Measurements from ENCODE around the gene RASSF6. TPM values are rescaled to one million over a fixed set of nuclear protein-coding genes. Genes with fewer than 3 reads are reported as not detected.
A peak's percentile ranks its signal among the peaks of the same experiment; 100 is the strongest.

RASSF6 gene
- total RNA-seq, 1 donor: not detected

- H3K4me3 ChIP-seq (ENCODE audit: insufficient read depth, low read length): no peak overlapping the region
- H3K27me3 ChIP-seq (ENCODE audit: insufficient read depth, low read length): no peaks in the 10 kb centered on the region
- H4K20me1 ChIP-seq (ENCODE audit: insufficient read depth, low read length): no peaks in the 10 kb centered on the region
- no peak overlapping the region for H3K27ac ChIP-seq (ENCODE audit: low read depth, low read length)
- no peak for DNase-seq (ENCODE audit: insufficient read length, low spot score, missing footprints)
- no peaks in the 10 kb centered on the region for H3K36me3 ChIP-seq (ENCODE audit: insufficient read depth, low read length)
- TF ChIP-seq, protein P1, sequence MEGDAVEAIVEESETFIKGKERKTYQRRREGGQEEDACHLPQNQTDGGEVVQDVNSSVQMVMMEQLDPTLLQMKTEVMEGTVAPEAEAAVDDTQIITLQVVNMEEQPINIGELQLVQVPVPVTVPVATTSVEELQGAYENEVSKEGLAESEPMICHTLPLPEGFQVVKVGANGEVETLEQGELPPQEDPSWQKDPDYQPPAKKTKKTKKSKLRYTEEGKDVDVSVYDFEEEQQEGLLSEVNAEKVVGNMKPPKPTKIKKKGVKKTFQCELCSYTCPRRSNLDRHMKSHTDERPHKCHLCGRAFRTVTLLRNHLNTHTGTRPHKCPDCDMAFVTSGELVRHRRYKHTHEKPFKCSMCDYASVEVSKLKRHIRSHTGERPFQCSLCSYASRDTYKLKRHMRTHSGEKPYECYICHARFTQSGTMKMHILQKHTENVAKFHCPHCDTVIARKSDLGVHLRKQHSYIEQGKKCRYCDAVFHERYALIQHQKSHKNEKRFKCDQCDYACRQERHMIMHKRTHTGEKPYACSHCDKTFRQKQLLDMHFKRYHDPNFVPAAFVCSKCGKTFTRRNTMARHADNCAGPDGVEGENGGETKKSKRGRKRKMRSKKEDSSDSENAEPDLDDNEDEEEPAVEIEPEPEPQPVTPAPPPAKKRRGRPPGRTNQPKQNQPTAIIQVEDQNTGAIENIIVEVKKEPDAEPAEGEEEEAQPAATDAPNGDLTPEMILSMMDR (IDR thresholded peaks at IDR 0.05; ENCODE audit: extremely low read depth, low read depth, low read length): no peak
- no peak overlapping the region for H3K4me2 ChIP-seq (ENCODE audit: insufficient read depth, low read length)
- H3K9me3 ChIP-seq (ENCODE audit: low read depth, low read length): no peaks in the 10 kb centered on the region
- no peaks in the 10 kb centered on the region for H3K79me2 ChIP-seq (ENCODE audit: insufficient read depth, low read length)
- H3K4me1 ChIP-seq (ENCODE audit: insufficient read depth, low read length): peaks cover 15% of the 10 kb centered on the region
- H2AFZ ChIP-seq (ENCODE audit: low read length): peak overlapping the region; percentile 26
Measured at GRCh38 chr4:73589887-73590801, 30.1 kb downstream of the RASSF6 start.

DNA sequence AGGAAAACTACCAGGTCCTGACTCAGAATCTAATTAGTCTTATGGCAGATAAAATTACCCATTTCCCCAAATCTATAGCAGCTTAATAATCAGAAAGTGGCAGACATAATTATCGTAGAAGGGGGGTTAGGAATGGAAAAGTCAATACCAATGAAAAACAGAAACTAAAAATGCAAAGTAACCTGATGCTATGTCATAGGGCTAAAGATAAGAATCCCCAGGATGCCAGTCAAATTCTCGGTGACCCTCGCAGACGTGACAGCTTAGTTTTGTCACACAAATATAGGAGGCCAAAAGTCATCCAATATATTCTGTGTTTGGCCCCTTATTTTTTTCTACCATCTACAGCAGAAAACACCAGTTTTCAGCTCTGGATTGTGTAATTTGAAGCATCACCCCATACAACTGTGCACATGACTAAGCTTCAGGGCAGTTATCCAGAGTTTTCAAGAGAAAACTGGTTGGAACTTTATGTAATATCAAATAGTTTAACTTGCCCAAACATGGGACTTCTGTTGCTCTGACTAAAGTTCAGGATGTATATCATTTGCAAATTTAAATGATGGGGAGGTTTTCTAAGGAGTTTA is 30.9 kb downstream of the RASSF6 start:
- Histone ChIP-seq H3K4me1 (ENCODE audit: insufficient read depth, low read length) (peaks cover 15% of the 10 kb centered on the region), H3K4me3 (ENCODE audit: insufficient read depth, low read length) (no peak overlapping the region), H3K9me3 (ENCODE audit: low read depth, low read length) (no peaks in the 10 kb centered on the region), H3K79me2 (ENCODE audit: insufficient read depth, low read length) (no peaks in the 10 kb centered on the region), H3K4me2 (ENCODE audit: insufficient read depth, low read length) (peak overlapping the region; percentile 44), H3K36me3 (ENCODE audit: insufficient read depth, low read length) (no peaks in the 10 kb centered on the region), H4K20me1 (ENCODE audit: insufficient read depth, low read length) (no peaks in the 10 kb centered on the region), H2AFZ (ENCODE audit: low read length) (peak overlapping the region; percentile 17), H3K27me3 (ENCODE audit: insufficient read depth, low read length) (no peaks in the 10 kb centered on the region), H3K27ac (ENCODE audit: low read depth, low read length) (peak overlapping the region; percentile 68)
- TF ChIP-seq, protein P1 (IDR thresholded peaks at IDR 0.05; ENCODE audit: extremely low read depth, low read depth, low read length): no peak
- no peak for DNase-seq (ENCODE audit: insufficient read length, low spot score, missing footprints)

DNA sequence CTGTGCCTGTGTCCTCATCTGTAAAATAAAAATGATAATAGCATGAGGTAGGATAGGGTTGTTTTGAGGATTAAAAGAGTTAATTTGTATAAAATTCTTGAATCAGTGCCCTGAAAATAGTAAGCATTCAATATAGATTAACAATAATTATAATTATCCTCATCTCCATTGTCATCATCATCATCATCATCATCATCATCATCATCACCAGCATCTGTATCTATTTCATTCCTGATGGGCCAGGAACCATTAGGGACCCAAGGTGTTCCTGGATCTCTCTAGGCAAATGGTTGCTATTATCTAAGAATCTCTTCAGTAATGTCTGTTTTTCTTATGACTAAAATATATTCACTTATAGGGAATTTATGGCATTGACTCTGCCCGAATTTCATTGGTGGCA is 31.6 kb downstream of the RASSF6 start:
- Histone ChIP-seq H3K27me3 (ENCODE audit: insufficient read depth, low read length) (no peaks in the 10 kb centered on the region), H3K4me3 (ENCODE audit: insufficient read depth, low read length) (no peak overlapping the region), H3K79me2 (ENCODE audit: insufficient read depth, low read length) (no peaks in the 10 kb centered on the region), H3K27ac (ENCODE audit: low read depth, low read length) (no peak overlapping the region), H3K36me3 (ENCODE audit: insufficient read depth, low read length) (no peaks in the 10 kb centered on the region), H4K20me1 (ENCODE audit: insufficient read depth, low read length) (no peaks in the 10 kb centered on the region), H3K4me2 (ENCODE audit: insufficient read depth, low read length) (no peak overlapping the region), H2AFZ (ENCODE audit: low read length) (no peak overlapping the region), H3K9me3 (ENCODE audit: low read depth, low read length) (no peaks in the 10 kb centered on the region), H3K4me1 (ENCODE audit: insufficient read depth, low read length) (peaks cover 15% of the 10 kb centered on the region)
- TF ChIP-seq, protein P1 (IDR thresholded peaks at IDR 0.05; ENCODE audit: extremely low read depth, low read depth, low read length): no peak
- no peak for DNase-seq (ENCODE audit: insufficient read length, low spot score, missing footprints)

GRCh38 chr4:73586666-73587065 is 33.6 kb downstream of the RASSF6 start:
- Histone ChIP-seq H3K27ac (ENCODE audit: low read depth, low read length) (no peak overlapping the region), H3K36me3 (ENCODE audit: insufficient read depth, low read length) (no peaks in the 10 kb centered on the region), H3K4me3 (ENCODE audit: insufficient read depth, low read length) (no peak overlapping the region), H3K4me1 (ENCODE audit: insufficient read depth, low read length) (peaks cover 15% of the 10 kb centered on the region), H3K27me3 (ENCODE audit: insufficient read depth, low read length) (no peaks in the 10 kb centered on the region), H2AFZ (ENCODE audit: low read length) (no peak overlapping the region), H4K20me1 (ENCODE audit: insufficient read depth, low read length) (no peaks in the 10 kb centered on the region), H3K9me3 (ENCODE audit: low read depth, low read length) (no peaks in the 10 kb centered on the region), H3K4me2 (ENCODE audit: insufficient read depth, low read length) (no peak overlapping the region), H3K79me2 (ENCODE audit: insufficient read depth, low read length) (no peaks in the 10 kb centered on the region)
- TF ChIP-seq, protein P1 (IDR thresholded peaks at IDR 0.05; ENCODE audit: extremely low read depth, low read depth, low read length): no peak
- DNase-seq (ENCODE audit: insufficient read length, low spot score, missing footprints): no peak

Measured in osteoblast (primary cell).